HCT116 (cell line): ENCODE data around the gene NOL11. TPM values are rescaled to one million over a fixed set of nuclear protein-coding genes. Genes with fewer than 3 reads are reported as not detected.
"Not testable (repeated sequence)": the region's sequence is repeated elsewhere in the genome, so short reads cannot be mapped to it uniquely, and the experiment has no call there.

ENCODE experiments used
- ATAC-seq: fragments of 200-7000 bp; cut with Tn5 transposase; 2 replicates; pipeline ENCODE4 v1.9.1; 2020; ENCODE audit warnings: mild to moderate bottlenecking, moderate library complexity
- BruUV-seq: library from RNA; stranded (reverse); fragments of 400-500 nt; replicated peaks from 2 replicates; lab custom pipeline; 2021; lab: Mats Ljungman, UMichigan
- CTCF ChIA-PET: fragments of 300-600 bp; sonication (Branson Sonifier 250); formaldehyde crosslinking; loops from one replicate; lab custom pipeline; 2021; ENCODE audit warnings: antibody characterized with exemption; lab: Charles Lee
- POLR2A ChIA-PET: fragments of 300-600, 350-600 bp; sonication (Branson Sonifier 250); formaldehyde crosslinking; loops from one replicate; lab custom pipeline; 2021; ENCODE audit warnings: antibody characterized with exemption; lab: Charles Lee
- RAD21 ChIA-PET, 2 experiments: fragments of 300-600 bp; sonication (Branson Sonifier 250); formaldehyde crosslinking; loops; one replicate each; lab custom pipeline; 2023; ENCODE audit warnings: low total read pairs in 2 of 2; ENCODE audit not compliant: uncharacterized antibody in 2 of 2, unreplicated experiment in 2 of 2, low non-redundant PET in 1 of 2; lab: Charles Lee
- DNase-seq: peaks from one replicate; pipeline ENCODE4 v3.0.0-alpha.2; 2010; ENCODE audit warnings: low read depth, low spot score
- H2AFZ ChIP-seq: fragments of 200-600 bp; shearing (Covaris generic), sonication (generic); 2 replicates; pipeline ENCODE4 v1.6.1; 2017; ENCODE audit warnings: low read depth, mixed run types, mixed read lengths, antibody characterized with exemption, low read length; ENCODE audit not compliant: poor library complexity, severe bottlenecking
- H3K27ac ChIP-seq: 2 replicates; pipeline ENCODE4 v1.5.1; 2012; ENCODE audit warnings: low read depth, low read length
- H3K27me3 ChIP-seq: fragments of 200-600 bp; sonication (generic); 2 replicates; pipeline ENCODE4 v1.6.1; 2016; ENCODE audit warnings: mixed run types, low read length, mixed read lengths; ENCODE audit not compliant: insufficient read depth
- H3K36me3 ChIP-seq, 2 experiments: fragments of 200-500 bp in 1 of 2; fragments of 200-600 bp in 1 of 2; sonication (Bioruptor generic) in 1 of 2; sonication (generic) in 1 of 2; 2 replicates each; pipeline versions ENCODE4 v1.5.1 to v1.6.1; 2014 to 2016; ENCODE audit warnings: low read length in 2 of 2, inconsistent platforms in 1 of 2, mixed read lengths in 1 of 2, mixed run types in 1 of 2; ENCODE audit not compliant: insufficient read depth in 2 of 2, control insufficient read depth in 1 of 2
- H3K4me1 ChIP-seq, 2 experiments: fragments of 200-600 bp in 1 of 2; sonication (generic) in 1 of 2; 2 replicates each; pipeline versions ENCODE4 v1.5.1 to v1.6.1; 2012 to 2017; ENCODE audit warnings: low read length in 2 of 2, inconsistent platforms in 1 of 2, mild to moderate bottlenecking in 1 of 2, mixed read lengths in 1 of 2, mixed run types in 1 of 2, moderate library complexity in 1 of 2; ENCODE audit not compliant: insufficient read depth in 2 of 2, control insufficient read depth in 1 of 2
- H3K4me2 ChIP-seq: fragments of 200-600 bp; sonication (generic); 2 replicates; pipeline ENCODE4 v1.6.1; 2017; ENCODE audit warnings: mixed run types, low read length, mixed read lengths
- H3K4me3 ChIP-seq, 2 experiments: fragments of 200-600 bp in 1 of 2; sonication (generic) in 1 of 2; replicated peaks in 1 of 2; 2 replicates each; pipeline ENCODE4 v1.5.1; 2011 to 2016; ENCODE audit warnings: low read length in 2 of 2, control low read depth in 1 of 2, low read depth in 1 of 2, mild to moderate bottlenecking in 1 of 2, mixed read lengths in 1 of 2, mixed run types in 1 of 2
- H3K79me2 ChIP-seq: fragments of 200-600 bp; sonication (generic); 2 replicates; pipeline ENCODE4 v1.6.1; 2017; ENCODE audit warnings: mild to moderate bottlenecking, mixed run types, low read length, moderate library complexity, mixed read lengths; ENCODE audit not compliant: insufficient read depth
- H3K9ac ChIP-seq: fragments of 200-600 bp; sonication (generic); 2 replicates; pipeline ENCODE4 v1.6.1; 2016; ENCODE audit warnings: low read length, mixed read lengths
- H3K9me2 ChIP-seq: fragments of 200-600 bp; sonication (generic), shearing (Covaris generic); 2 replicates; pipeline ENCODE4 v1.6.1; 2017; ENCODE audit warnings: mixed run types, mild to moderate bottlenecking, moderate library complexity; ENCODE audit not compliant: insufficient read depth
- H3K9me3 ChIP-seq, 2 experiments: fragments of 200-500 bp in 1 of 2; fragments of 200-600 bp in 1 of 2; sonication (Bioruptor generic) in 1 of 2; sonication (generic) in 1 of 2; 2 replicates each; pipeline ENCODE4 v1.6.1; 2014 to 2017; ENCODE audit warnings: low read length in 2 of 2, mixed read lengths in 2 of 2, inconsistent platforms in 1 of 2, low read depth in 1 of 2, mild to moderate bottlenecking in 1 of 2, mixed run types in 1 of 2, moderate library complexity in 1 of 2; ENCODE audit not compliant: control insufficient read depth in 1 of 2, insufficient read depth in 1 of 2
- H4K20me1 ChIP-seq: fragments of 200-600 bp; sonication (generic), shearing (Covaris generic); 2 replicates; pipeline ENCODE4 v1.6.1; 2017; ENCODE audit warnings: mixed run types, mild to moderate bottlenecking, moderate library complexity; ENCODE audit not compliant: insufficient read depth
- POLR2AphosphoS5 ChIP-seq: IDR thresholded peaks from 2 replicates; pipeline ENCODE4 v1.6.1; 2011; ENCODE audit warnings: mild to moderate bottlenecking, low read depth, low read length, moderate library complexity
- ZFX ChIP-seq: fragments of 450-650 bp; IDR thresholded peaks from 2 replicates; pipeline ENCODE4 v1.6.1; 2017
- ZNF274 ChIP-seq: fragments of 200-500 bp; sonication (Bioruptor generic); IDR thresholded peaks from 2 replicates; pipeline ENCODE4 v1.6.1; 2014; ENCODE audit warnings: mild to moderate bottlenecking, low read depth, low read length, inconsistent platforms
- intact Hi-C: fragments of 100-400 bp; cut with micrococcal nuclease; formaldehyde crosslinking; loops from 2 replicates; pipeline ENCODE4 v1.10.0; 2022
- total RNA-seq: library from RNA; stranded (reverse); gene quantifications from one replicate; pipeline ENCODE4 v1.2.1, GENCODE V29; 2021; ENCODE audit not compliant: unreplicated experiment
- TF ChIP-seq, protein P1 (sequence below): IDR thresholded peaks from 2 replicates; pipeline ENCODE4 v1.6.1; 2012; ENCODE audit warnings: low read depth

NOL11 gene
- total RNA-seq, 1 experiment from 2014 or later = 118 TPM

DNA sequence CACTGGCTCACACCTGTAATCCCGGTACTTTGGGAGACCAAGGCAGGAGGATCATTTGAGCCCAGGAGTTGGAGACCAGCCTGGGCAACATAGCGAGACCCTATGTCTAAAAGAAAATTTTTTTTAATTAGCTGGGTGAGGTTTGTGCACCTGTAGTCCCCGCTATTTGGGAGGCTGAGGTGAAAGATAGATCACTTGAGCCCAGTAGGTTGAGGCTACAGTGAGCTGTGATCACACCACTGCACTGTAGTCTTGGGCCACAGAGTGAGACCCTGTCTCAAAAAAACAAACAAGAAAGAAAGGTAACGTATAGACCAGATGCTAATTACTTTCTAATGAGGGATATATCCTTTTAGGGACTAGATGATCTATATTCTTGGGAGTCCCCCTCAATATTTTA, 8.1 kb downstream of the NOL11 start:
- H3K9ac ChIP-seq = no peak overlapping the region
- no peak overlapping the region for H3K4me3 ChIP-seq
- TF ChIP-seq ZFX (no peak), ZNF274 (no peak), POLR2AphosphoS5 (0 out of 2 replicates have a peak, but pooled peaks have one; percentile 20)
- TF ChIP-seq, protein P1, sequence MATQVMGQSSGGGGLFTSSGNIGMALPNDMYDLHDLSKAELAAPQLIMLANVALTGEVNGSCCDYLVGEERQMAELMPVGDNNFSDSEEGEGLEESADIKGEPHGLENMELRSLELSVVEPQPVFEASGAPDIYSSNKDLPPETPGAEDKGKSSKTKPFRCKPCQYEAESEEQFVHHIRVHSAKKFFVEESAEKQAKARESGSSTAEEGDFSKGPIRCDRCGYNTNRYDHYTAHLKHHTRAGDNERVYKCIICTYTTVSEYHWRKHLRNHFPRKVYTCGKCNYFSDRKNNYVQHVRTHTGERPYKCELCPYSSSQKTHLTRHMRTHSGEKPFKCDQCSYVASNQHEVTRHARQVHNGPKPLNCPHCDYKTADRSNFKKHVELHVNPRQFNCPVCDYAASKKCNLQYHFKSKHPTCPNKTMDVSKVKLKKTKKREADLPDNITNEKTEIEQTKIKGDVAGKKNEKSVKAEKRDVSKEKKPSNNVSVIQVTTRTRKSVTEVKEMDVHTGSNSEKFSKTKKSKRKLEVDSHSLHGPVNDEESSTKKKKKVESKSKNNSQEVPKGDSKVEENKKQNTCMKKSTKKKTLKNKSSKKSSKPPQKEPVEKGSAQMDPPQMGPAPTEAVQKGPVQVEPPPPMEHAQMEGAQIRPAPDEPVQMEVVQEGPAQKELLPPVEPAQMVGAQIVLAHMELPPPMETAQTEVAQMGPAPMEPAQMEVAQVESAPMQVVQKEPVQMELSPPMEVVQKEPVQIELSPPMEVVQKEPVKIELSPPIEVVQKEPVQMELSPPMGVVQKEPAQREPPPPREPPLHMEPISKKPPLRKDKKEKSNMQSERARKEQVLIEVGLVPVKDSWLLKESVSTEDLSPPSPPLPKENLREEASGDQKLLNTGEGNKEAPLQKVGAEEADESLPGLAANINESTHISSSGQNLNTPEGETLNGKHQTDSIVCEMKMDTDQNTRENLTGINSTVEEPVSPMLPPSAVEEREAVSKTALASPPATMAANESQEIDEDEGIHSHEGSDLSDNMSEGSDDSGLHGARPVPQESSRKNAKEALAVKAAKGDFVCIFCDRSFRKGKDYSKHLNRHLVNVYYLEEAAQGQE = no peak
- POLR2A ChIA-PET = no interaction called here
- H3K9me3 ChIP-seq = 0 out of 4 replicates have a peak, but pooled peaks cover 0 to 3% of the 10 kb centered on the region in 2 experiments
- H3K27ac ChIP-seq = no peak overlapping the region
- CTCF ChIA-PET = no interaction called here
- no peak overlapping the region for H3K4me2 ChIP-seq
- intact Hi-C loops = no loop called here
- H3K4me1 ChIP-seq = peaks cover 0 to 7% of the 10 kb centered on the region in 2 experiments; a peak in 2 of 4 replicates
- DNase-seq = no peak
- RAD21 ChIA-PET = no interaction called here
- H3K27me3 ChIP-seq = no peaks in the 10 kb centered on the region
- no peaks in the 10 kb centered on the region for H4K20me1 ChIP-seq
- ATAC-seq = no peak
- no peak overlapping the region for H2AFZ ChIP-seq
- H3K79me2 ChIP-seq = peaks cover 85% of the 10 kb centered on the region
- no peaks in the 10 kb centered on the region for H3K9me2 ChIP-seq
- BruUV-seq = no TSS peak
- peaks cover 76 to 80% of the 10 kb centered on the region in 2 experiments for H3K36me3 ChIP-seq

DNA sequence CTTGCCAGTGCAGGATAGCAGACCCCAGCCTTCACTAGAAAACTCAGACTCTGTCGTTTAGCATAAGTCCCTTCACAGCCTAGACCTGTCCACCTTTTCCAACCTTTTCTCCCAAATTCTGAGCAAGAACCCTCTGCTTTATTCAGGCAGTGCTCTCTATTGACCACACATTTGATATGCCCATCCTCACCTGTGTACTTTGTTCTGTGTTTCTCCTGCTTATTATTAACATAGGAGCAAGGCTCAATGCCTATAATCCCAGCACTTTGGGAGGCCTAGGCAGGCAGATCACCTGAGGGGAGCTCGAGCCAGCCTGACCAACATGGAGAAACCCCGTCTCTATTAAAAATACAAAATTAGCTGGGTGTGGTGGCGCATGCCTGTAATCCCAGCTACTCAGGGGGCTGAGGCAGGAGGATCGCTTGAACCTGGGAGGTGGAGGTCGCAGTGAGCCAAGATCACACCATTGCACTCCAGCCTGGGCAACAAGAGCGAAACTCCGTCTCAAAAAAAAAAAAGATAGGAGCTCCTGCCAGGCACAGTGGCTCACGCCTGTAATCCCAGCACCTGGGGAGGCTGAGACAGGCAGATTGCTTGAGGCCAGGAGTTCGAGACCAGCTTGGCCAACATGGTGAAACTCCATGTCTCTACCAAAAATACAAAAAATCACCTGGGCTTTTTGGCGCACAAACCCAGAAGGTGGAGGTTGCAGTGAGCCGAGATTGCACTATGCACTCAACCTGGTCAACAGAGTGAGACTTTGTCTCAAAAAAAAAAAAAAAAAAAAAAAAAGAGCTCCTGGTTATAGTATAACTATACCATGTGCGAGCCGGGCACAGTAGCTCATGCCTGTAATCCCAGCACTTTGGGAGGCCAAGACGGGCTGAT, 9.7 kb downstream of the NOL11 start:
- DNase-seq, RAD21 ChIA-PET, H3K27ac ChIP-seq, H3K9me2 ChIP-seq, H2AFZ ChIP-seq, H3K9me3 ChIP-seq, H3K4me3 ChIP-seq, BruUV-seq, H3K4me2 ChIP-seq, ATAC-seq, H3K4me1 ChIP-seq, H3K27me3 ChIP-seq, H4K20me1 ChIP-seq, intact Hi-C loops, H3K9ac ChIP-seq, POLR2A ChIA-PET: not testable (repeated sequence)
- H3K79me2 ChIP-seq = peaks cover 84% of the 10 kb centered on the region
- peaks cover 72 to 78% of the 10 kb centered on the region in 2 experiments for H3K36me3 ChIP-seq
- CTCF ChIA-PET = interaction anchor here (0.5 to 1.0 kb wide), 2 partner anchors 9 to 398 kb away, joined by 3 read pairs; no protein-coding TSS in a partner anchor
